Activated CD8-positive, alpha-beta memory T cell treated with anti-CD3 and anti-CD28 coated beads, Interleukin-2, amount 50 U/mL, for 48 hours (primary cell): ENCODE measurements around the gene PHIP.
"Not testable (repeated sequence)": the region's sequence is repeated elsewhere in the genome, so short reads cannot be mapped to it uniquely, and the experiment has no call there.

Experiments used
- DNase-seq: peaks from one replicate; pipeline ENCODE4 v3.0.0-alpha.2; 2020

Gene PHIP

DNA sequence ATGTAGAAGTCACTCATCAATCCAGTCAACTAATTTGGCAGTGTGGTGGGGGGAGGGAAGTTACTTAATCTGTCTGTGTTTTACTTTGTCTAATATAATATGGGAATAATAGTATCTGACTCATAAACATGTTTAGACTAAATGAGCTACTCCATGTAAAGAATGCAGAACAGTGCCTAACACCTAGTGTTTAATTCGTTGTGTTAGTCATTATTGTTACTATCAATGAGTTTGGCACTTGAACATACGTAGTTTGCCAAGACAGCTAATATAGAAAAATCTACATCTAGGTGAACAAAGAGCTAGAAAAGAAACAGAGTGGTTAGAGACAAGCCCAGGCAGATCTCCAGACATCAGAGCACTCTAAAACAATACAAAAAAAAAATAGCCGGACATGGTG is 161.6 kb downstream of the PHIP start:
- no peak for DNase-seq

DNA sequence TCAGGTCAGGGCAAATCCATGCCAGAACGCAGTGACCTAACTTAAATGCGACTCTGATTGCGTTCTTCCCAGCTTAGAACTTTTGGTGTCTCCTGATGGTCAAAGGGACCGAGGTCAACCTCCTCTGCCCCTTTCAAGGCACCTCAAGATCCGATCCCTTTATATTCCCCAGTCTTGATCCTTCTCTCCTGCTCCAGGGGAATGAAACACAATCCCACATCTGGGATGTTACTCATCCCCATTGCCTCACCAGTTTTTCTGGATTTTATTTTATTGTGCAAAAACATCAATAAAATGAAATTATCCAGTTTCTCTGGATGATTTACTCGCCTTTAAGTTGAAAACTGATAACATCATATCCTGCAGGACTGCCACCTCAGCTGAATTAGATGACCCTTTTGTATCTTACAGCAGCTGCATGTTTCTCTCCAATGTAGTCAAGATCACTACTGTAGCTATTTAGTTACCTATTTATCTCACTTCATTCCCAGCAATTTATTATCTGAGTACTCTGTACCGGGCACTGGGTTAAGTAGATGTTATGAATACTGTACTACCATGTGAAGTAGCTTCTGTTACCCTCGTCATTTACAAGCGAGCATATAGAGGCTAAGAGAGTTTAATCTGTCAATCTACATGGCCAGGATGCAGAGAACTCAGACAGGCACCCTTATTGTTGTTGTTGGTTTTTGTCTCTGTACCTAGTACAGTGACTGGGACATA is 166.7 kb downstream of the PHIP start:
- no peak for DNase-seq

DNA sequence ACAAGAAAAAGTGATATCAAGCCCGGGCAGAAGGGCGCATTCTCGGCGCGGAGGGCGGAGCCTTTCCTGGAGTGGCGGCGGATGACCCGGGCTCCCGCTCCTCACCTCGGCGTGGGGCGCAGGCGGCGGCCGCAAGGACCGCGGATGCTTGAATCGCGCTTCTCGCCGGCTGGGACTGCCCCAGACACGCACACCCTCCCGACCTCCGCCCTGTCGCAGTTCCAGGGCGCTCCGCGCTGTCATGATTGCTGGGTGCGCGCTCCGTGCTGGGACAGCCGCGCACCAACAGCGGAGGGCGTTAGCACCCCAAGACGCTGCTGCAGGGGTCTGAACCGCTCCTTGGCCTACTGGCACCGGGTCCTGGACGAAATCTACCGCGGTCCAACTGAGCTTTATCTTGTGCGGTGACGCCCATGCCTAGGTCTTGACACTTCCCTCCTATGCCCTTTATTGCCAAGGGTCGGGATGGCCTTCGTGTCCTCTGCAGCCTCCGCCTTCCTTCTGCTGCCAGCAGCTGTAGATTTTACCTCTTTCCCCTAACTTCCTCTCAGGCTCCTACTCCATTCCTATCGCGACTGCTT is 167.4 kb downstream of the PHIP start:
- peak; percentile 62 for DNase-seq

DNA sequence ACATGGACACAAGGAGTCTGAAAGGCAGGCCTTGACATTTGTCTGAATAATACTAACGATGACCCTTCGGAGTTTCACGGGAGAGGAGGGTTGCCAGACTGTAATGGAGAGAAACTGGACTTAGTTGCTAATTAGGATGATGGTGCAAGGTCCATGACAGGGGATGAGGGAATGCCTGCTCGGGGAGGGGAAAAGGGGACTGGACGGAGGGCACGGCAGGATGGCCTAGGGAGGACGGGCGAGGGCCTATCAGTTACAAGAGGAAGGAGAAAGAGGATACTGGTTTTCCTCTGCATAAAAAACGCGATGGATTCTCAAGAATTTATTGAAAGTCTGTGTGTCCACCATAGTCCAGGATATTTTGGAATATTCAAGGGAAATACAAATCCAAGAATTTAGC is 168.0 kb downstream of the PHIP start:
- DNase-seq, result no peak

DNA sequence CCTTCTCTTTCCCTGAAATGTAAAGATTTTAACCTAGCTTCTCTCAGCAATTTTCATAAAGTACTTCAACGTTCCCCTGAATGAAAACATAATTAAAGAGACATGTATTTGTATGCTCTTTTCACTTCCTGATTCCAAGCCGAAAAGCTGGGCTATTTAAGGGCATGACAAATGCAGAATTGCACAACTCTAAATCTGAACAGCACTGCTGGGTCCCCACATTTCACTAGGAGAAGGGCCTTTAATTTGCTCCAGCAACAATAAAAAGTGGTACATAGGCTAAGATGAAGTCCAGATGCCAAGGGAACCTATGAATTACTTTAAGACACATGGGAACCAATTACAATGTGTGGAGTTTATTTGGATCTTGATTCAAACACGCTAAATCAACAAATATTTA is 168.7 kb downstream of the PHIP start:
- no peak for DNase-seq

DNA sequence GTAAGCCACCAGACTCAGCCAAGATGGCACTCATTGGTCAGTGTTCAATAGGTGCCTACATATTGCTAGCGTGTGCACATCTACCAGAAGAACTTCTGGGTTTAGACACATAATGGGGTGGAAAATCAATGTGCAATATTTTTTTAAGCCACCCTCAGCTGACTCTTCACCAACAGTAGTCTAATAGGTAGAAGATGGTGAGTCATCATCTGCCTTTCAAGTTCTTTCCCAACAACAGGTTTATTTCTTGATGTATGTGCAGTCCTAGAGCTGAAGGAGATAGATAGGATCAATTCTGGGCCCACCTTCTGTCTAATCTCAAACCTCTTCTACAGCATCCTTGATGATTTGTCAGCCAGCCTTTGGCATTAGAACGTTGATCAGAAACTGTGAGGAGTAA is 169.4 kb downstream of the PHIP start:
- DNase-seq, result no peak

DNA sequence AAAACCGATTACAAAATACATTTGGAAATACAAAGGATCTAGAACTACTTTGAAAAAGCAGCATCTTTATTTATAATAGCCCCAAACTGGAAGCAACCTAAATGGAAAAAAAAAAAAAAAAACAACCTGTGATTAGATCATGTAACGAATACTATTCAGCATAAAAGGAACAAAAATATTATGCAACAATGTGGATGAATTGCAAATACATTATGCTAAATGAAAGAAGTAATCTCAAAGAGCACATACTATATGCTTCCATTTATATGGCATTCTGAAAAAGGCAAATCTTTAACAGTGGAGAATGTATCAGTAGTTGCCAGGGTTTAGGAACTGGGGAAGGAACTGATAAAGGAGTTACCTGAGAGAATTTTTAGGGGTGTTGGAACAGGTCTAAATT is 181.8 kb downstream of the PHIP start:
- no peak for DNase-seq

DNA sequence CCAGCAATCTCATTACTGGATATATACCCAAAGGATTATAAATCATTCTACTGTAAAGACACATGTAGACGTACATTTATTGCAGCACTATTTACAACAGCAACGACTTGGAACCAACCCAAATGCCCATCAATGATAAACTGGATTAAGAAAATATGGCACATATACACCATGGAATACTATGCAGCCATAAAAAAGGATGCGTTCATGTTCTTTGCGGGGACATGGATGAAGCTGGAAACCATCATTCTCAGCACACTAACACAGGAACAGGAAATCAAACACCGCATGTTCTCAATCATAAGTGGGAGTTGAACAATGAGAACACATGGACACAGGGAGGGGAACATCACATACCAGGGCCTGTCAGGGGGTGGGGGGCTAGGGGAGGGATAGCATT is 188.2 kb downstream of the PHIP start:
- not testable (repeated sequence) for DNase-seq
